Stimulated activated CD8-positive, alpha-beta memory T cell treated with anti-CD3 and anti-CD28 coated beads, Interleukin-4, amount 100 ng/mL, for 48 hours (primary cell): ENCODE measurements around the gene FAXC.
"Not testable (repeated sequence)": the region's sequence is repeated elsewhere in the genome, so short reads cannot be mapped to it uniquely, and the experiment has no call there.

Source experiments
- DNase-seq: peaks from one replicate; pipeline ENCODE4 v3.0.0-alpha.2; 2020

FAXC gene

GRCh38 chr6:99276747-99277146 is 72.7 kb downstream of the FAXC start:
- DNase-seq = no peak

GRCh38 chr6:99270826-99271225 is 78.6 kb downstream of the FAXC start:
- DNase-seq = no peak

DNA sequence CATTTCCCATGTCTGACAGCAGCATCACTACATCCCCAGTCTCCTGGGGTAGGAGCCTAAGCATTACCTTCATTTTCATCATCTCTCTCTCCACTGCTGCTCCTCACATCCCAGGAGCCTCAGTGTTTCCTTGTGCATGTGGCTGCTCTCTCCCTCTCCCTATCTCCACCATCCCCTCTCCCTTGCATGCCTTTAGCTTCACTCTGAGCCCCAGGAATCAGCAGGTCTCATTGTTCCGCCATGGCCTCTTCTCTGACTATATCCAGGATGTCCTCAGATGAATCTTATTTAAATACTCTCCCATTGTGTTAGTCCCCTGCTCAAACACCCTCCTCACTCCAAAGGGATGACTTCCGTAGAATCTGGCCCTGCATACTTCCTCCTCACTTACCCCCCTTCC is 79.4 kb downstream of the FAXC start:
- DNase-seq = no peak

GRCh38 chr6:99269207-99269606 is 80.3 kb downstream of the FAXC start:
- DNase-seq = no peak

DNA sequence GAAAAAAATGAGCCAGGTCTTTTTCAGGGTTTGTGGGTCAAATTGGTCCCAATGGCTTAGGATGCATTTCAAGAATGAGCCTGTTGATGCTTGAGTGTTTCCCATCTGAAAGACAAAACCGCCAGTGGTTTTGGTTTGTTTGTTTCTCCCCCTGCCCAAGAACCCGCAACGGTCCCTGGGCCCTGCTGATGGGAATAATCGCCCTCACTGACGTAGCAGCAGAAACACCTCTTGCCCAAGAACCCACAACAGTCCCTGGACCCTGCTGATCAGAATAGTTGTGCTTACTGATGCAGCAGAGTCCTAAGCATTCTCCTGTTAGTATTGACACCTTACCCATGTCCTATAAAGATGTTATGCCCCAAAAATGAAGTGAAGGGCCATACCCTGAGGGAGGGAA is 82.5 kb downstream of the FAXC start:
- not testable (repeated sequence) for DNase-seq

DNA sequence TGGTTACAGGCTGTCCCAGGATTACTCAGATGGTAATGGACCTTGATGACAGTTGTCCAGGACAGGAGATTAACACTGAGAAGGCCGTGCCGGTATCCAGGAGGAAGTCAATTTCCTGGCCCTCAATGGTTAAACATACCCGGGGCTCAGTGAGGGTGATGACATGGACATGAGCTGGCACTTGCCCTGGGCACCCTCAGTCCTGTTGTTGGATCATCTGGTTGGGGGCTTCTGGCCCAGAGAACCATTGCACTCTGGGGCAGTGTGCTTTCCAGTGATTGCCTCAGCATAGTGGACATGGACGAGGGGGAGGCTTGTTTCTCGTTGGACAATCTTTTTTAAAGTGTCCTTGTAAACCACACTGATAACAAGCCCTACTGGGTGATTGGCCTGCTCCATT is 84.0 kb downstream of the FAXC start:
- DNase-seq = not testable (repeated sequence)

- DNase-seq = no peak
Observed at GRCh38 chr6:99254616-99255550, 94.6 kb downstream of the FAXC start.

GRCh38 chr6:99253271-99253670 is 96.2 kb downstream of the FAXC start:
- DNase-seq = no peak

GRCh38 chr6:99252421-99252820 is 97.1 kb downstream of the FAXC start:
- no peak for DNase-seq

GRCh38 chr6:99250476-99250875 is 99.0 kb downstream of the FAXC start:
- DNase-seq = no peak

DNA sequence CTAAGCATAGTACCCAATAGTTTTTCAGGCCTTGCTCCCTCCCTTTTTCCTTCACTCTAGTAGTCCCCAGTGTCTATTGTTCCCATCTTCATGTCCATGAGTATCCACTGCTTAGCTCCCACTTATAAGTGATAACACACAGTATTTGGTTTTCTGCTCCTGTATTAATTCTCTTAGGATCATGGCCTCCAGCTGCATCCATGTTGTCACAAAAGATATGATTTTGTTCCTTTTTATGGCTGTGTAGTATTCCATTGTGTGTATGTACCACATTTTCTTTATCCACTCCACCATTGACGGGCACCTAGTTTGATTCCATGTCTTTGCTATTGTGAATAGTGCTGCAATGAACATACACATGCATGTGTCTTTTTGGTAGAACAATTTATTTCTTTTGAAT is 102.9 kb downstream of the FAXC start:
- no peak for DNase-seq

- no peak for DNase-seq
Observed at GRCh38 chr6:99241905-99242534, 107.5 kb downstream of the FAXC start.

DNA sequence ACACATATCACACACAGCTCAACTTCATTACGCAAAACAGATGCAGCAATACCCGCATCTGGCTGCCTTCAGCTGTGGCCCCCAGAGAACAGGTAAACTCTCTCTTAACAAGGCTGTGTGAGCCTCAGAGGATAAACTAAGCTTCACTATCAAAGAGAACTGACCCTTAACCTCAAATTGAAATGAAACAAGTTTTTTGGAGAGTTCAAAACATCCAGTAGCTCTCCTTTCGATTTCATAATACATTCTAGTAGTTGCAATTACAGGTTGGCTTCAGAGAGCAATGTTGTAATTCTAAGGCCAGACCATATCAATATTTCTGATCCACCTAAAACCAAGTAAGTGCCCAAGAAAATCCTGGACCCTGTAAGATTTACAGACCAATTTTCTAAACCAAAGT is 113.5 kb downstream of the FAXC start:
- no peak for DNase-seq

- DNase-seq = no peak
Observed at GRCh38 chr6:99233219-99233618, 116.3 kb downstream of the FAXC start.

DNA sequence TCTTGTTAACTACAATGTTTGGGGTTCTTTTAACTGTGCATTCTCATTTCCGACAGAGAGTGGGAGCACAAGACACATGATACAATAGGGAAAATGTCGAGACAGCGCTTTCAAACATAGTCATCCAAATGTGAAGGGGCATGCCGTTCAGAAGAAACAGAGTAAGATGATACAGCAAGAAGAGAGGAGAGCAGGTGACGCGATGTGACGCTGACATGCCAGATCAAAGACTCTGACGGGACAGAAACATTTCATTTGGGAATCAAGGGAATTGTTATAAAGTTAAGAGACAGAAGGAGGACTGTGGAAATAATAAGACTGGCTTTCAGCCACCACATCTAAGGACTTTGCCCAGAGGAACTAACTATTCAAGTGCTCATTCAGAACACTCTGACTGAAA is 117.4 kb downstream of the FAXC start:
- DNase-seq = no peak

DNA sequence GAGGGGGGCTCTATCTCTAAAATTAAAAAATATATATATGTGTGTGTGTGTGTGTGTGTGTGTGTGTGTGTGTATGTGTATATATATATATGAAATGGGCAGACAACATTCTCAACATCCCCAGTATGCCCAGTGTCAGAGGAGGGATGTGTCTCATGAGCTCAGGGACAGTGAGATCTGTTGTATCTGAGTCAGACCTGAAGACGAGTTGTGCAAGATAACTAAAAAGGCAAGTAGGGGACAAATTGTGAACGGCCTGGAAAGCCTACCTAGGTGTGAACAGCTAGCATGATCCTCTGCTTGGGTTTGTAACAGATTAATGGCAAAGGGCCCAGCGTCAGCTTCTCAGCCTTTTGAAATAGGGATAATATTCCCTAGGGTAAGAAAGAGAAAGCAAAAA is 124.3 kb downstream of the FAXC start:
- no peak for DNase-seq
